Measurements from ENCODE around the gene BLTP2. TPM values are rescaled to one million over a fixed set of nuclear protein-coding genes. Genes with fewer than 3 reads are reported as not detected.

The BLTP2 gene
- total and polyA plus RNA-seq, 10 of the 15 experiments (the other 5 are each of a cell fraction or from before 2014, with no cell fraction given), result 14.2 to 151 (median 78.1) TPM

- Histone ChIP-seq H3K27ac (ENCODE audit: control insufficient read depth, insufficient read depth) (no peak within 1 kb of the TSS; the same call in 1 of the 2 replicates), H3K9me3 (replicated peaks; ENCODE audit: control insufficient read depth, insufficient read depth, low read length) (no peaks in the 10 kb centered on the region), H3K27me3 (replicated peaks in 1 of 2; ENCODE audit: control insufficient read depth in 2 of 2, insufficient read depth in 2 of 2, low read length in 1 of 2) (no peaks in the 10 kb centered on the region), H3K9ac (ENCODE audit: control insufficient read depth, insufficient read depth, low read length) (no peak within 1 kb of the TSS), H3K4me3 (no peak within 1 kb of the TSS), H3K4me2 (ENCODE audit: control insufficient read depth, insufficient read depth) (no peak within 1 kb of the TSS), H4K20me1 (ENCODE audit: control insufficient read depth, insufficient read depth) (no peaks in the 10 kb centered on the region), H2AFZ (ENCODE audit: control insufficient read depth, low read depth, low read length) (no peak within 1 kb of the TSS), H3K4me1 (ENCODE audit: control insufficient read depth, insufficient read depth, low read length) (no peaks in the 10 kb centered on the region; the same call in none of the 2 replicates), H3K79me2 (ENCODE audit: control insufficient read depth, insufficient read depth, low read length) (no peaks in the 10 kb centered on the region), H3K36me3 (ENCODE audit: control insufficient read depth in 2 of 2, insufficient read depth in 2 of 2, low read length in 1 of 2) (peaks cover 35 to 56% of the 10 kb centered on the region in 2 experiments)
- in situ Hi-C loops (cut with MboI), result no loop called here
- RAD21 ChIA-PET (ENCODE audit: unreplicated experiment), result no interaction called here
- FAIRE-seq (no peak), ATAC-seq (no peak), DNase-seq (ENCODE audit: low read depth, low spot score) (no peak)
- intact Hi-C loops (cut with micrococcal nuclease; ENCODE audit: unreplicated experiment), result loop anchor here (1.0 kb wide), 1 partner anchor 66 kb away; no protein-coding TSS in a partner anchor
- TF ChIP-seq BCL11A (IDR thresholded peaks at IDR 0.05; ENCODE audit: low read depth, low read length) (no peak), ATF7 (IDR thresholded peaks at IDR 0.05; ENCODE audit: low read depth) (no peak), ZBTB40 (IDR thresholded peaks at IDR 0.05; ENCODE audit: borderline replicate concordance) (no peak), ZZZ3 (IDR thresholded peaks at IDR 0.05; ENCODE audit: control insufficient read depth, insufficient read length, low read depth) (no peak), ZBTB4 (CRISPR knock-in tag; IDR thresholded peaks at IDR 0.05) (no peak), KDM1A (IDR thresholded peaks at IDR 0.05; ENCODE audit: borderline replicate concordance) (no peak), RB1 (IDR thresholded peaks at IDR 0.05; ENCODE audit: borderline replicate concordance) (no peak), ZNF217 (IDR thresholded peaks at IDR 0.05) (no peak), ZBED1 (IDR thresholded peaks at IDR 0.05; ENCODE audit: borderline replicate concordance) (no peak), MEF2A (IDR thresholded peaks at IDR 0.05; ENCODE audit: insufficient read depth, low read depth, low read length) (no peak), IRF5 (IDR thresholded peaks at IDR 0.05; ENCODE audit: borderline replicate concordance) (no peak)
- 80% methylated on average over 5 of the region's 5 CpGs for WGBS (ENCODE audit: insufficient coverage, insufficient replicate concordance, low lambda C conversion rate, missing lambda C conversion rate)
- SMC1A ChIA-PET (ENCODE audit: uncharacterized antibody, unreplicated experiment), result interaction anchor here (0.5 to 2.8 kb wide), 4 partner anchors 43 to 73 kb away, joined by 4 to 18 read pairs (median 6); partner anchors contain the start of gene PIGS
- CTCF ChIA-PET, result interaction anchor here (0.8 to 8.2 kb wide), 6 partner anchors 8 to 117 kb away, joined by 3 to 88 read pairs (median 16); partner anchors contain the start of gene SPAG5
- no TSS peak for BruUV-seq (replicated peaks)
- POLR2A ChIA-PET, result interaction anchor here (1.6 kb wide), 1 partner anchor 20 kb away, joined by 8 read pairs; no protein-coding TSS in a partner anchor
Observed at GRCh38 chr17:28613931-28614381, 31.0 kb downstream of the BLTP2 start, which contains the start of gene RSKR. RSKR (minus strand) TSS chr17:28614185; CDS start chr17:28614161, 24 bp downstream.
